Suprapubic skin (tissue), 4 donors: Measurements from ENCODE around the gene ROBO2. TPM values are rescaled to one million over a fixed set of nuclear protein-coding genes. Genes with fewer than 3 reads are reported as not detected.

ENCODE experiments used
- DNase-seq, 2 donors: peaks; one replicate each; pipeline ENCODE4 v3.0.0-alpha.2; 2019; ENCODE audit warnings: low spot score in 2 of 2
- H3K27ac ChIP-seq: fragments of 200-600 bp; sonication (generic); one replicate; pipeline ENCODE4 v1.5.1; 2019
- H3K27me3 ChIP-seq: fragments of 200-600 bp; sonication (generic); one replicate; pipeline ENCODE4 v1.5.1; 2019
- H3K36me3 ChIP-seq: fragments of 200-600 bp; sonication (generic); one replicate; pipeline ENCODE4 v1.5.1; 2019
- H3K4me1 ChIP-seq: fragments of 200-600 bp; sonication (generic); one replicate; pipeline ENCODE4 v1.5.1; 2019
- H3K4me3 ChIP-seq: fragments of 200-600 bp; sonication (generic); one replicate; pipeline ENCODE4 v1.5.1; 2019; ENCODE audit warnings: mild to moderate bottlenecking
- H3K9me3 ChIP-seq: fragments of 200-600 bp; sonication (generic); one replicate; pipeline ENCODE4 v1.5.1; 2019
- EP300 ChIP-seq: sonication (generic); formaldehyde crosslinking; IDR thresholded peaks from one replicate; pipeline ENCODE4 v1.6.1; 2017; ENCODE audit warnings: antibody characterized with exemption
- POLR2A ChIP-seq, 2 donors: fragments of 450-650 bp; IDR thresholded peaks; one replicate each; pipeline ENCODE4 v1.6.1; 2017; ENCODE audit warnings: antibody characterized with exemption in 2 of 2, mild to moderate bottlenecking in 2 of 2, moderate library complexity in 2 of 2
- POLR2AphosphoS5 ChIP-seq, 3 donors: sonication (generic); formaldehyde crosslinking; IDR thresholded peaks; one replicate each; pipeline ENCODE4 v1.6.1; 2017; ENCODE audit warnings: antibody characterized with exemption in 3 of 3
- WGBS: methylation state at CpG from one replicate; pipeline ENCODE4 v1.1.5; 2018; 5-methylcytosine and 5-hydroxymethylcytosine counted together
- total RNA-seq, 4 donors: library from RNA; depleted of rRNA; stranded (reverse); fragments of >200 nt; gene quantifications; one replicate each; pipeline ENCODE4 v1.1.0, GENCODE V29; 2016
- TF ChIP-seq, protein P1 (sequence below), 2 donors: fragments of 200-600 bp in 1 of 2; fragments of 450-650 bp in 1 of 2; sonication (generic) in 1 of 2; IDR thresholded peaks; one replicate each; pipeline ENCODE4 v1.5.1; 2016 to 2019; ENCODE audit warnings: antibody characterized with exemption in 2 of 2, mild to moderate bottlenecking in 1 of 2, moderate library complexity in 1 of 2

Gene ROBO2
- total RNA-seq, 4 donors from 2014 or later: 0.95 to 6.7 (median 2.2) TPM

DNA sequence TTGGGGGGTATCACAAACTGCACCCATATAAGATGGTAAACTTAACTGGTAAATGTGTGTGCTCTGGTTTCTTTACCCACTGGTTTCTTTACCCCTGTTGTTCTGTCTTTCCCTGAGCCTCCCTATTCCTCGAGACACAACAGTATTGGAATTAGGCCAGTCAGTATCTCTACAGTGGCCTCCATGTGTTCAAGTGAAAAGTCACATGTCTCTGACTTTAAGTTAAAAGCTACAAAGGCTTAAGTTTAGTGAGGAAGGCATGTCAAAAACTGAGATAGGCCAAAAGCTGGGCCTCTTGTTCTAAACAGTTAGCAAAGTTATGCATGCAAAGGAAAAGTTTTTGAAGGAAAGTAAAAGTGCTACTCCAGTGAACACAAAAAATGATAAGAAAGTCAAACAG, 513.3 kb downstream of the ROBO2 start:
- TF ChIP-seq EP300 (no peak), POLR2AphosphoS5 (IDR thresholded peaks at IDR 0.05) (no peak), POLR2A (IDR thresholded peaks at IDR 0.05) (no peak)
- TF ChIP-seq, protein P1, sequence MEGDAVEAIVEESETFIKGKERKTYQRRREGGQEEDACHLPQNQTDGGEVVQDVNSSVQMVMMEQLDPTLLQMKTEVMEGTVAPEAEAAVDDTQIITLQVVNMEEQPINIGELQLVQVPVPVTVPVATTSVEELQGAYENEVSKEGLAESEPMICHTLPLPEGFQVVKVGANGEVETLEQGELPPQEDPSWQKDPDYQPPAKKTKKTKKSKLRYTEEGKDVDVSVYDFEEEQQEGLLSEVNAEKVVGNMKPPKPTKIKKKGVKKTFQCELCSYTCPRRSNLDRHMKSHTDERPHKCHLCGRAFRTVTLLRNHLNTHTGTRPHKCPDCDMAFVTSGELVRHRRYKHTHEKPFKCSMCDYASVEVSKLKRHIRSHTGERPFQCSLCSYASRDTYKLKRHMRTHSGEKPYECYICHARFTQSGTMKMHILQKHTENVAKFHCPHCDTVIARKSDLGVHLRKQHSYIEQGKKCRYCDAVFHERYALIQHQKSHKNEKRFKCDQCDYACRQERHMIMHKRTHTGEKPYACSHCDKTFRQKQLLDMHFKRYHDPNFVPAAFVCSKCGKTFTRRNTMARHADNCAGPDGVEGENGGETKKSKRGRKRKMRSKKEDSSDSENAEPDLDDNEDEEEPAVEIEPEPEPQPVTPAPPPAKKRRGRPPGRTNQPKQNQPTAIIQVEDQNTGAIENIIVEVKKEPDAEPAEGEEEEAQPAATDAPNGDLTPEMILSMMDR (IDR thresholded peaks at IDR 0.05): no peak
- H3K9me3 ChIP-seq: no peaks in the 10 kb centered on the region
- no peak for DNase-seq
- no peaks in the 10 kb centered on the region for H3K4me1 ChIP-seq
- no peaks in the 10 kb centered on the region for H3K36me3 ChIP-seq
- 85% methylated on average over 1 of the region's 1 CpG for WGBS
- no peak overlapping the region for H3K27ac ChIP-seq
- no peaks in the 10 kb centered on the region for H3K27me3 ChIP-seq
- H3K4me3 ChIP-seq: no peak overlapping the region

DNA sequence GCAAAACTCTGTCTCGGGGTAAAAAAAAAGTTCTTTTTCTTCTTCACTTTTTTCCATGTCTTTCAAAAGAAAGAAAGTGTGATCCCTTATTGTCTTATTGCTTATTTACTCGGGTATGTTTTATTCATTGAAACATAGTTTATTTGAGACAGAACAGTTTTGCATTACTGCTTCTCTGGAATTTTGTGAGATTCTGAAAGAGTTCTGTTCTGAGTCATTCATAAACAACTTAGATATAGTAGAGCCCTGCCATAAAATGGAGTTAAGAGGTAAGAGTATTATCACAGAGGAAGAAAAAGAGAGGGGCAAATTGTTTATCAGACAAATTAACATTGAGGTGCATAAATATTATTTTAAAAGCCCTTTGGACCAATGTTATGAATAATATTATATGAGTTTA, 522.2 kb downstream of the ROBO2 start:
- TF ChIP-seq EP300: no peak
- no peak for TF ChIP-seq POLR2AphosphoS5 (IDR thresholded peaks at IDR 0.05)
- TF ChIP-seq POLR2A (IDR thresholded peaks at IDR 0.05): no peak
- TF ChIP-seq, protein P1 (IDR thresholded peaks at IDR 0.05): no peak
- Histone ChIP-seq H3K27ac (no peak overlapping the region), H3K9me3 (no peaks in the 10 kb centered on the region), H3K27me3 (no peaks in the 10 kb centered on the region), H3K36me3 (no peaks in the 10 kb centered on the region), H3K4me1 (no peaks in the 10 kb centered on the region), H3K4me3 (no peak overlapping the region)
- WGBS: 91% methylated on average over 2 of the region's 2 CpGs
- DNase-seq: no peak

DNA sequence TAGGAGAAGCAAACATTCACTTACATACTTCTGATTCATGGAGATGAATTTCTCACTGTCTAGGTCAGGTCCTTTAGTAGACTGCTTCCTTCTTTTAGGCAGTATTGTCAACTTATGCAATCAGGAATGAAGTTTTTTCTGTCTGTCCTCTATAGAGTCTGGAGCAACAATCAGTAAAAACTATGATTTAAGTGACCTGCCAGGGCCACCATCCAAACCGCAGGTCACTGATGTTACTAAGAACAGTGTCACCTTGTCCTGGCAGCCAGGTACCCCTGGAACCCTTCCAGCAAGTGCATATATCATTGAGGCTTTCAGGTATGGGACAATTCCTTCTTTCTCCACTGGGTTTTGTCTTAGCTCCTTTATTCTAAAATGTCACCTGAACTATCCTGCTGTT, 523.1 kb downstream of the ROBO2 start:
- TF ChIP-seq, protein P1 (IDR thresholded peaks at IDR 0.05): no peak
- TF ChIP-seq EP300 (no peak), POLR2AphosphoS5 (IDR thresholded peaks at IDR 0.05) (no peak), POLR2A (IDR thresholded peaks at IDR 0.05) (no peak)
- no peaks in the 10 kb centered on the region for H3K9me3 ChIP-seq
- DNase-seq: no peak
- H3K4me3 ChIP-seq: no peak overlapping the region
- H3K27me3 ChIP-seq: no peaks in the 10 kb centered on the region
- 60% methylated on average over 1 of the region's 1 CpG for WGBS
- H3K27ac ChIP-seq: no peak overlapping the region
- no peaks in the 10 kb centered on the region for H3K4me1 ChIP-seq
- no peaks in the 10 kb centered on the region for H3K36me3 ChIP-seq

DNA sequence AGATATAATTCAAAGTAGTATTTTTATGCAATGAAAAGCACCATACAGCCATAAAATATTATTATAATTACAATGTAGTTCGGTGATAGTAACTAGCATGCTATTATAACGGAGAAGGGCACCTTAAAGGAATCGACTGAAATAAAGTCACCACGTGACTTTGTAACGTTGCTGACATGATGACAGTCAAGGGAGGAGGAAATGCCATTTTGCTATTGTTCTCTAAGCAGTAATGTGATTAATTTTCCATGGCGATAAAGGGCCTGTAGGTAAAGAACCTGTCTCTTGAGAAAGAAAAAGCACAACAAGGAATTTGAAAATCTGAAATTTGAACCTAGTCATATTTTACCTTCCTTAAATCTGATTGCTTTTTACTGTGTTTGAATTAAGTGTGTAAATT, 526.2 kb downstream of the ROBO2 start:
- H3K9me3 ChIP-seq: no peaks in the 10 kb centered on the region
- no peaks in the 10 kb centered on the region for H3K36me3 ChIP-seq
- no peak for TF ChIP-seq POLR2A (IDR thresholded peaks at IDR 0.05)
- no peak for TF ChIP-seq EP300
- TF ChIP-seq POLR2AphosphoS5 (IDR thresholded peaks at IDR 0.05): no peak
- TF ChIP-seq, protein P1 (IDR thresholded peaks at IDR 0.05): no peak
- WGBS: 84% methylated on average over 6 of the region's 6 CpGs
- DNase-seq: no peak
- no peaks in the 10 kb centered on the region for H3K4me1 ChIP-seq
- no peaks in the 10 kb centered on the region for H3K27me3 ChIP-seq
- H3K27ac ChIP-seq: no peak overlapping the region
- H3K4me3 ChIP-seq: no peak overlapping the region

DNA sequence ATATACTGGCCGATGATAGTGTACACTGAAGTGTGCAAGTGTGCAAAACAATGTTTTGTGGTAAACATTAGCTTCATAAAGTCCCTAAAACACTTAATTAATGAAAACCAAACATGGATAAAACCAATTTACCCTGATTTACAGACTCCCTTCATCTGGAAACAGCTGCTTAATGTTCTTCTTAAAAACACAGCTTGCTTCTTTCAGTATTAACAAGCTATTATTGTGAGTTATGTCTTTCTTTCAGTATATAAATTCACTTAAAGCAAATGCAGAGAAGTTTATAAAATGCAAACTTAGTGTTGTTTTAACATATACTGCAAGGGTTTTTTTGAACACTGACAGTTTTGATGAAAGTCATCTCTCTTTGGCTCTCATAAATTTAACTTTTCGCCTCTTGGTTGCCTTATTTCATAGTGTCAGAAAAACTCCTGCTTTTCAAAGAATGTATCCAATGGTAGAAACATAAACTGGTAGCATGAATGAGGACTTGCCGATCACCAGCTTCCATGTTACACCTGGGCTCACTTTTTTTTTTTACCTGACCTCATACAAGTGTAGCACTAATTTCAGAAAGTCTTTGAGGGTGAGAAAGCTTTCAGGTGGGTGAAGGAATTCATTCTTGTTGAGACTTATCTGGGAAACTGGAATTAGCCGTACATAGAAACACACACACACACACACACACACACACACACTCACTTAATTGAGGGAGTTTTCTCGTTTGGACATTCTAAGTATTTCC, 532.2 kb downstream of the ROBO2 start:
- H3K27me3 ChIP-seq: no peaks in the 10 kb centered on the region
- H3K4me3 ChIP-seq: no peak overlapping the region
- H3K36me3 ChIP-seq: no peaks in the 10 kb centered on the region
- no peak for DNase-seq
- H3K27ac ChIP-seq: no peak overlapping the region
- 74% methylated on average over 5 of the region's 5 CpGs for WGBS
- TF ChIP-seq, protein P1 (IDR thresholded peaks at IDR 0.05): no peak
- TF ChIP-seq EP300: no peak
- no peak for TF ChIP-seq POLR2A (IDR thresholded peaks at IDR 0.05)
- TF ChIP-seq POLR2AphosphoS5 (IDR thresholded peaks at IDR 0.05): no peak
- no peaks in the 10 kb centered on the region for H3K4me1 ChIP-seq
- no peaks in the 10 kb centered on the region for H3K9me3 ChIP-seq
